IMR-90 (cell line): Measurements from ENCODE around the gene PHKG2. TPM values are rescaled to one million over a fixed set of nuclear protein-coding genes. Genes with fewer than 3 reads are reported as not detected.
A peak's percentile ranks its signal among the peaks of the same experiment; 100 is the strongest.

Experiments used
- ATAC-seq: fragments of 200-7000 bp; cut with Tn5 transposase; 2 replicates; pipeline ENCODE4 v1.9.1; 2020; ENCODE audit warnings: low read depth, mild to moderate bottlenecking, moderate library complexity
- BruUV-seq: library from RNA; stranded (reverse); fragments of 400-500 nt; replicated peaks from 2 replicates; lab custom pipeline; 2021; lab: Mats Ljungman, UMichigan
- CTCF ChIA-PET: fragments of 300-600 bp; formaldehyde crosslinking; extraction: SDS; loops from one replicate; lab custom pipeline; 2021; ENCODE audit warnings: antibody characterized with exemption; lab: Yijun Ruan, JAX
- POLR2A ChIA-PET: fragments of 300-600 bp; sonication (Branson Sonifier 250); formaldehyde crosslinking; loops from one replicate; lab custom pipeline; 2022; ENCODE audit warnings: antibody characterized with exemption; ENCODE audit not compliant: unreplicated experiment; lab: Charles Lee
- DNase-seq: peaks from one replicate; pipeline ENCODE4 v3.0.0; 2013
- H2AFZ ChIP-seq: replicated peaks from 2 replicates; pipeline ENCODE3; 2013; ENCODE audit warnings: low read length, mild to moderate bottlenecking; ENCODE audit not compliant: poor library complexity
- H2AK5ac ChIP-seq: 2 replicates; pipeline ENCODE4 v1.6.1; 2013; ENCODE audit warnings: low read depth, low read length, inconsistent platforms
- H2AK9ac ChIP-seq: replicated peaks from 2 replicates; pipeline ENCODE3; 2013; ENCODE audit warnings: mild to moderate bottlenecking, low read depth, low read length, moderate library complexity; ENCODE audit not compliant: poor library complexity
- H2BK120ac ChIP-seq: 2 replicates; pipeline ENCODE4 v1.6.1; 2013; ENCODE audit warnings: low read depth, low read length, inconsistent platforms
- H2BK15ac ChIP-seq: 3 replicates; pipeline ENCODE4 v1.6.1; 2013; ENCODE audit warnings: low read depth, low read length, inconsistent platforms
- H2BK20ac ChIP-seq: 2 replicates; pipeline ENCODE4 v1.6.1; 2013; ENCODE audit warnings: low read depth, mild to moderate bottlenecking, inconsistent platforms, low read length, moderate library complexity
- H2BK5ac ChIP-seq: 2 replicates; pipeline ENCODE4 v1.6.1; 2013; ENCODE audit warnings: mild to moderate bottlenecking, low read depth, low read length, inconsistent platforms; ENCODE audit not compliant: poor library complexity, severe bottlenecking
- H3K14ac ChIP-seq: replicated peaks from 2 replicates; pipeline ENCODE4 v1.6.1; 2013; ENCODE audit warnings: low read depth, low read length, inconsistent platforms
- H3K18ac ChIP-seq: 2 replicates; pipeline ENCODE4 v1.6.1; 2013; ENCODE audit warnings: low read depth, low read length, control low read depth
- H3K23ac ChIP-seq: 2 replicates; pipeline ENCODE4 v1.6.1; 2013; ENCODE audit warnings: low read depth, low read length, inconsistent platforms
- H3K27ac ChIP-seq: 2 replicates; pipeline ENCODE4 v1.5.1; 2013; ENCODE audit warnings: mild to moderate bottlenecking, control low read depth, low read length; ENCODE audit not compliant: insufficient read depth
- H3K27me3 ChIP-seq: 2 replicates; pipeline ENCODE4 v1.6.1; 2013; ENCODE audit warnings: low read length; ENCODE audit not compliant: control insufficient read depth, insufficient read depth
- H3K36me3 ChIP-seq: 2 replicates; pipeline ENCODE4 v1.6.1; 2013; ENCODE audit warnings: low read length, mixed read lengths; ENCODE audit not compliant: control insufficient read depth, insufficient read depth
- H3K4ac ChIP-seq: 2 replicates; pipeline ENCODE4 v1.6.1; 2013; ENCODE audit warnings: low read depth, low read length, inconsistent platforms
- H3K4me1 ChIP-seq: 2 replicates; pipeline ENCODE4 v1.6.1; 2013; ENCODE audit warnings: low read length, mixed read lengths; ENCODE audit not compliant: control insufficient read depth, insufficient read depth
- H3K4me2 ChIP-seq: 2 replicates; pipeline ENCODE4 v1.6.1; 2013; ENCODE audit warnings: low read depth, mild to moderate bottlenecking, control low read depth, low read length, moderate library complexity
- H3K4me3 ChIP-seq: 2 replicates; pipeline ENCODE4 v1.5.1; 2013; ENCODE audit warnings: low read depth, mild to moderate bottlenecking, control low read depth, low read length, moderate library complexity; ENCODE audit not compliant: insufficient read depth
- H3K56ac ChIP-seq: 2 replicates; pipeline ENCODE4 v1.6.1; 2013; ENCODE audit warnings: low read length, inconsistent platforms; ENCODE audit not compliant: insufficient read depth; ENCODE audit errors: extremely low read depth
- H3K79me1 ChIP-seq, 2 experiments: 2 replicates each; pipeline ENCODE4 v1.6.1; 2013; ENCODE audit warnings: low read length in 2 of 2, inconsistent platforms in 1 of 2, low read depth in 1 of 2
- H3K9ac ChIP-seq: 2 replicates; pipeline ENCODE4 v1.6.1; 2013; ENCODE audit warnings: low read depth, low read length, control low read depth
- H3K9me1 ChIP-seq: 2 replicates; pipeline ENCODE4 v1.6.1; 2013; ENCODE audit warnings: low read length, inconsistent platforms; ENCODE audit not compliant: insufficient read depth
- H3K9me3 ChIP-seq: 2 replicates; pipeline ENCODE4 v1.6.1; 2013; ENCODE audit warnings: low read length; ENCODE audit not compliant: control insufficient read depth, insufficient read depth
- H4K20me1 ChIP-seq: 2 replicates; pipeline ENCODE4 v1.6.1; 2013; ENCODE audit warnings: low read length, inconsistent platforms; ENCODE audit not compliant: insufficient read depth
- H4K5ac ChIP-seq: 2 replicates; pipeline ENCODE4 v1.6.1; 2013; ENCODE audit warnings: mild to moderate bottlenecking, low read depth, low read length, control low read depth
- H4K8ac ChIP-seq, 2 experiments: 2 replicates each; pipeline ENCODE4 v1.6.1; 2013; ENCODE audit warnings: low read depth in 2 of 2, low read length in 2 of 2, control low read depth in 1 of 2, inconsistent platforms in 1 of 2
- H4K91ac ChIP-seq: 2 replicates; pipeline ENCODE4 v1.6.1; 2013; ENCODE audit warnings: low read depth, low read length, inconsistent platforms; ENCODE audit not compliant: insufficient read depth
- BHLHE40 ChIP-seq: fragments of 150-350 bp; IDR thresholded peaks from 2 replicates; pipeline ENCODE4 v1.6.1; 2016; ENCODE audit warnings: mild to moderate bottlenecking, low read depth, low read length
- ELK1 ChIP-seq: fragments of 150-350 bp; IDR thresholded peaks from 2 replicates; pipeline ENCODE4 v1.6.1; 2016; ENCODE audit warnings: low read depth, mild to moderate bottlenecking, low read length, moderate library complexity, borderline replicate concordance
- MAFK ChIP-seq: IDR thresholded peaks from 2 replicates; pipeline ENCODE4 v1.6.1; 2012; ENCODE audit warnings: low read depth, low read length, improper control_type of control experiment
- MAZ ChIP-seq: IDR thresholded peaks from 2 replicates; pipeline ENCODE4 v1.6.1; 2012; ENCODE audit warnings: low read depth, mild to moderate bottlenecking, low read length, improper control_type of control experiment, moderate library complexity, borderline replicate concordance
- MXI1 ChIP-seq: IDR thresholded peaks from 2 replicates; pipeline ENCODE4 v1.6.1; 2012; ENCODE audit warnings: low read depth, mild to moderate bottlenecking, low read length, moderate library complexity, borderline replicate concordance
- NFE2L2 ChIP-seq: fragments of 150-350 bp; IDR thresholded peaks from 2 replicates; pipeline ENCODE4 v1.6.1; 2016; ENCODE audit warnings: low read depth, mild to moderate bottlenecking, low read length
- RAD21 ChIP-seq: IDR thresholded peaks from 2 replicates; pipeline ENCODE4 v1.6.1; 2012; ENCODE audit warnings: low read length, improper control_type of control experiment
- SMC3 ChIP-seq: fragments of 150-350 bp; IDR thresholded peaks from 2 replicates; pipeline ENCODE4 v1.6.1; 2016; ENCODE audit warnings: low read depth, mild to moderate bottlenecking, antibody characterized with exemption, low read length, moderate library complexity
- USF2 ChIP-seq: fragments of 150-350 bp; IDR thresholded peaks from 2 replicates; pipeline ENCODE4 v1.6.1; 2017; ENCODE audit warnings: mild to moderate bottlenecking, antibody characterized with exemption, low read length, low read depth
- WGBS, 2 experiments: methylation state at CpG; one replicate each; pipeline versions ENCODE4 v1.1.5 to v1.1.7; 2013; ENCODE audit warnings: missing lambda C conversion rate in 2 of 2; ENCODE audit not compliant: insufficient read length in 1 of 2; ENCODE audit errors: extremely low coverage in 2 of 2; 5-methylcytosine and 5-hydroxymethylcytosine counted together
- dilution Hi-C: fragments of 300-500 bp; cut with HindIII; formaldehyde crosslinking; loops from one replicate; pipeline ENCODE4 v1.14.3; 2018; ENCODE audit warnings: low sequenced_read_pairs; ENCODE audit not compliant: unreplicated experiment
- in situ Hi-C: fragments of 300-500 bp; cut with MboI; formaldehyde crosslinking; loops from 3 replicates; pipeline ENCODE4 v1.14.3; 2019; ENCODE audit warnings: low sequenced_read_pairs, inconsistent platforms, mixed read lengths
- intact Hi-C: fragments of 100-400 bp; cut with micrococcal nuclease; formaldehyde crosslinking; loops from 2 replicates; pipeline ENCODE4 v1.10.0; 2022
- polyA plus RNA-seq, 3 experiments: library from polyadenylated mRNA; depleted of rRNA; stranded (reverse); fragments of >200 nt; gene quantifications; 2 replicates each; pipeline ENCODE4 v1.2.3, GENCODE V29; 2012; ENCODE audit warnings: low replicate concordance in 1 of 3
- total RNA-seq: library from RNA; depleted of rRNA; stranded (reverse); fragments of >200 nt; gene quantifications from 2 replicates; pipeline ENCODE4 v1.2.3, GENCODE V29; 2012

PHKG2 gene
- total and polyA plus RNA-seq, 2 of the 4 experiments (the other 2 are of a cell fraction), result 26.0 to 38.9 TPM

- no CpG with 5 or more reads among the region's 9 CpGs for WGBS, 2 experiments
- intact Hi-C loops, result no loop called here
These were observed 47.7 kb upstream of the PHKG2 start for GRCh38 chr16:30700491-30700890.

More at GRCh38 chr16:30700491-30700890, 47.7 kb upstream of the PHKG2 start:
- H3K36me3 ChIP-seq, result peaks cover 32% of the 10 kb centered on the region
- H3K4me1 ChIP-seq, result peaks cover 8% of the 10 kb centered on the region
- H2BK5ac ChIP-seq, result no peak overlapping the region
- CTCF ChIA-PET, result no interaction called here
- H3K23ac ChIP-seq, result no peak overlapping the region
- H3K18ac ChIP-seq, result no peak overlapping the region
- no peak overlapping the region for H3K4ac ChIP-seq
- H4K91ac ChIP-seq, result no peak overlapping the region
- H3K27me3 ChIP-seq, result no peaks in the 10 kb centered on the region
- POLR2A ChIA-PET, result no interaction called here
- H3K79me1 ChIP-seq, result peaks cover 17 to 46% of the 10 kb centered on the region in 2 experiments
- peaks cover 18% of the 10 kb centered on the region for H4K20me1 ChIP-seq
- no peaks in the 10 kb centered on the region for H3K9me3 ChIP-seq
- H3K14ac ChIP-seq, result no peak overlapping the region
- H2BK15ac ChIP-seq, result no peak overlapping the region
- dilution Hi-C loops (no loop called here), in situ Hi-C loops (no loop called here)
- H4K8ac ChIP-seq, result no peak overlapping the region
- no peak overlapping the region for H2AK5ac ChIP-seq
- H3K9me1 ChIP-seq, result peaks cover 4% of the 10 kb centered on the region
- no peak overlapping the region for H2AK9ac ChIP-seq
- H3K4me2 ChIP-seq, result no peak overlapping the region
- DNase-seq (peak; percentile 18), ATAC-seq (no peak)
- no peak overlapping the region for H4K5ac ChIP-seq
- no peak overlapping the region for H2BK120ac ChIP-seq
- H3K4me3 ChIP-seq, result no peak overlapping the region
- no peak overlapping the region for H3K27ac ChIP-seq
- BruUV-seq, result no TSS peak
- no peak overlapping the region for H2AFZ ChIP-seq
- H2BK20ac ChIP-seq, result no peak overlapping the region
- TF ChIP-seq RAD21 (no peak), NFE2L2 (no peak), SMC3 (no peak), USF2 (no peak), MAZ (no peak), ELK1 (no peak), BHLHE40 (no peak), MAFK (no peak), MXI1 (no peak)
- H3K9ac ChIP-seq, result no peak overlapping the region
- no peak overlapping the region for H3K56ac ChIP-seq
